Stomach (tissue), 4 donors: ENCODE data around the gene NFATC1.

Experiments
- POLR2A ChIP-seq, 4 donors: fragments of 450-650 bp; IDR thresholded peaks; one replicate each; pipeline ENCODE4 v1.6.1; 2016; ENCODE audit warnings: antibody characterized with exemption in 4 of 4, control low read depth in 2 of 4, mild to moderate bottlenecking in 1 of 4, moderate library complexity in 1 of 4
- POLR2AphosphoS5 ChIP-seq, 3 donors: sonication (generic); formaldehyde crosslinking; IDR thresholded peaks; one replicate each; pipeline ENCODE4 v1.6.1; 2016; ENCODE audit warnings: antibody characterized with exemption in 3 of 3
- TF ChIP-seq, protein P1 (sequence below), 7 experiments: fragments of 450-650 bp in 4 of 7; fragments of 200-600 bp in 3 of 7; sonication (generic) in 3 of 7; IDR thresholded peaks; one replicate each; pipeline ENCODE4 v1.5.1; 2016 to 2019; ENCODE audit warnings: antibody characterized with exemption in 7 of 7, control low read depth in 2 of 7, mild to moderate bottlenecking in 1 of 7

DNA sequence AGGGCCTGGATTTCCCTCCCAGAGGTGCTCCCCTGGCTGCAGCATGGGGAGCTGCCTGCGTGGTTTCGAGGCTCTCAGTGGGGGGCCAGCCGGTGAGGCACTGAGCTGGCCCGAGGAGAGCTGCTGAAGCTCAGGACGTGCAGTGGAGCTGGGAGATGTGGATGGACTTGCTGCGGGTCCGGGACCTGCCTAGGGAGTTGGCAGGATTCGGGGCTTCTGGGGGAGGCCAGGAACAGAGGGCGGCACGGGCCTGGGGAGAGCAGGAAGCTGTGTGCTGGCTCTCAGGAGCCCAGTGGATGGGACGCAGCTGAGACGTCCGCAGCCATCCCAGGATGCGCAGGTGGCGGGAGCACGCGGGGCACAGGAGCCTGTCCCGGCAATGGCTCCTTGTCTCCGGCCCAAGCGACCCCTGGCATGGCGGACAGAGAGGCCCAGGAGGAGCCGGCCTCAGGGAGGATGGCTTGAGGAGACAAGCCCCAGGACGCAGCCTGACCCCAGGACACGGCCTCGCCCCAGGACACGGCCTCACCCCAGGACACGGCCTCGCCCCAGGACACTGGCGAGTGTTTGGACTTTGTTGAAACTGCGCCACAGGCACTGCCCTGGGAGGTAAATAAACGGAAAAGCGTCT lies 116.1 kb downstream of the NFATC1 start:
- TF ChIP-seq, protein P1, sequence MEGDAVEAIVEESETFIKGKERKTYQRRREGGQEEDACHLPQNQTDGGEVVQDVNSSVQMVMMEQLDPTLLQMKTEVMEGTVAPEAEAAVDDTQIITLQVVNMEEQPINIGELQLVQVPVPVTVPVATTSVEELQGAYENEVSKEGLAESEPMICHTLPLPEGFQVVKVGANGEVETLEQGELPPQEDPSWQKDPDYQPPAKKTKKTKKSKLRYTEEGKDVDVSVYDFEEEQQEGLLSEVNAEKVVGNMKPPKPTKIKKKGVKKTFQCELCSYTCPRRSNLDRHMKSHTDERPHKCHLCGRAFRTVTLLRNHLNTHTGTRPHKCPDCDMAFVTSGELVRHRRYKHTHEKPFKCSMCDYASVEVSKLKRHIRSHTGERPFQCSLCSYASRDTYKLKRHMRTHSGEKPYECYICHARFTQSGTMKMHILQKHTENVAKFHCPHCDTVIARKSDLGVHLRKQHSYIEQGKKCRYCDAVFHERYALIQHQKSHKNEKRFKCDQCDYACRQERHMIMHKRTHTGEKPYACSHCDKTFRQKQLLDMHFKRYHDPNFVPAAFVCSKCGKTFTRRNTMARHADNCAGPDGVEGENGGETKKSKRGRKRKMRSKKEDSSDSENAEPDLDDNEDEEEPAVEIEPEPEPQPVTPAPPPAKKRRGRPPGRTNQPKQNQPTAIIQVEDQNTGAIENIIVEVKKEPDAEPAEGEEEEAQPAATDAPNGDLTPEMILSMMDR (IDR thresholded peaks at IDR 0.05): no peak
- TF ChIP-seq POLR2A (IDR thresholded peaks at IDR 0.05): no peak
- TF ChIP-seq POLR2AphosphoS5 (IDR thresholded peaks at IDR 0.05): no peak
